ENCODE data around the gene PLEKHA8. TPM values are rescaled to one million over a fixed set of nuclear protein-coding genes. Genes with fewer than 3 reads are reported as not detected.

PLEKHA8 gene, protein sequence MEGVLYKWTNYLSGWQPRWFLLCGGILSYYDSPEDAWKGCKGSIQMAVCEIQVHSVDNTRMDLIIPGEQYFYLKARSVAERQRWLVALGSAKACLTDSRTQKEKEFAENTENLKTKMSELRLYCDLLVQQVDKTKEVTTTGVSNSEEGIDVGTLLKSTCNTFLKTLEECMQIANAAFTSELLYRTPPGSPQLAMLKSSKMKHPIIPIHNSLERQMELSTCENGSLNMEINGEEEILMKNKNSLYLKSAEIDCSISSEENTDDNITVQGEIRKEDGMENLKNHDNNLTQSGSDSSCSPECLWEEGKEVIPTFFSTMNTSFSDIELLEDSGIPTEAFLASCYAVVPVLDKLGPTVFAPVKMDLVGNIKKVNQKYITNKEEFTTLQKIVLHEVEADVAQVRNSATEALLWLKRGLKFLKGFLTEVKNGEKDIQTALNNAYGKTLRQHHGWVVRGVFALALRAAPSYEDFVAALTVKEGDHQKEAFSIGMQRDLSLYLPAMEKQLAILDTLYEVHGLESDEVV
- total RNA-seq, result 3.4 TPM
- long read RNA-seq, partial matches to known transcripts, result 0 of 7 reads
- long read RNA-seq, other reads (novel, unspliced or antisense), result 6 of 7 reads

DNA sequence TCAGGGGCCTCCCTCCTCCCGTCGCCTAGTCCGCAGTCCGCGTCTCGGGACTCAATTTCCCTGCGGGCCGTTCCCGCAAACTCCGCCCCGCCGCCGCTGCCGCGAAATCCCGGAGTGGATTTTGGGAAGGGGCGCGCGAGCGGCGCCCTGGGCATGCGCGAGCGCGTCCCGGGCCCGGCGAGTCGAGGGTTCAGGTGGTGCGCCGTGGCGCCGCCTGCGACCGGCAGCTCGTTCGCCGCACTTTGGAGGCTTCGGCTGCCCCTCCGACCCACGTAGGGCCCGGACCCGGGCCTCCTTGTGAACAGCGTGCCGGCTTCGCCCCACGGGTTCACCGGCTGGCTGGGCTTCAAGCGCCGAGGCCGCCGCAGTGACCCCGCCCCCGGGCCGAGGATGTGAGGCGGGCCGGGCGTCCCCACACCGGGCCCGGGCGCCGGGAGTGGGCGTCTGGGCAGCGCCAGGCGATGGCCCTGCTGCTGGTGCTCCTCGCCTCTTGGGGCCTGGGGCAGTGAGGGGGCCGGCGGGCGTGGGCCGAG is at the start of gene PLEKHA8:
Gene PLEKHA8, plus strand, starts transcription at position 197 of the 533 bp plus-strand sequence. CDS start 351 bp downstream, outside the sequence.
- peak; percentile 92 for DNase-seq
- intact Hi-C loops (cut with micrococcal nuclease), result no loop called here
- ATAC-seq, result peak; percentile 87

DNA sequence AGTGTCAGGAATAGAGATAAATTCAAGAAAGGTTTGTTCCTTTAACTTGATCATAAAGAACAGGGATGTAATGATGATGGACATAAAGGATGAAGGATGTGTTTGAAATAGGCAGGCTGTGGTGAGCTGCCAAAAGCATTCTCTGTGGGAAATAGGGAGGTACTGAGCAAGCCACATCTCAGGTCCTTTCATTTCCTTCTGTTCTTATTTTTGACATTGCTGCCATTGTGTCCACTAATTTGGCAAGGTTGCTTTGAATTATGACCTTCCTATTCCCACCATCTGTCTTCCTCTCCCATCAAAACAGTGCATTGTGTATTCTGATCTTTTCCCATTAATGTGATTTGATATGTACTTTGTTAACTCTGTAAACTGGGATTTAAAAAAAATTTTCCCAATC is 48.1 kb upstream of the PLEKHA8 start:
- ATAC-seq, result no peak
- intact Hi-C loops (cut with micrococcal nuclease), result no loop called here
- no peak for DNase-seq

DNA sequence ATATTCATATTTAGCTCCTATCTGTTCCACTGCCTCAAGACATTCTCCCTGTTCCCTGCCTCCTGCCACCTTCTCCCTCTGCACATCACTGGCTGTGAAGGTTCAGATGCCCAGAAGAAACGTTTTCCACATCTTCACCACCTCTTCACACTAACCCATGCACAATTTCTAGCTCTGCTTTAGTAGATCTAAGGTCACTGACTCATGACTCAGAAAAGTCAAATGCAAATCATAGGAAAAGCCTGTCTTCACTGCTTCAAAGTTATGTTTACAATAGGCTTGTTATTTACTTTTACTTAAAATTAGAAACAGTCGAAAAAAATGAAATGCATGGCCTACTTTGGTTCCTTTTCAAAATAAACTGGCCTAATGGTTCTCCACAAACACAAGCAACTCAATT is 41.1 kb upstream of the PLEKHA8 start:
- intact Hi-C loops (cut with micrococcal nuclease), result no loop called here
- DNase-seq (no peak), ATAC-seq (no peak)

DNA sequence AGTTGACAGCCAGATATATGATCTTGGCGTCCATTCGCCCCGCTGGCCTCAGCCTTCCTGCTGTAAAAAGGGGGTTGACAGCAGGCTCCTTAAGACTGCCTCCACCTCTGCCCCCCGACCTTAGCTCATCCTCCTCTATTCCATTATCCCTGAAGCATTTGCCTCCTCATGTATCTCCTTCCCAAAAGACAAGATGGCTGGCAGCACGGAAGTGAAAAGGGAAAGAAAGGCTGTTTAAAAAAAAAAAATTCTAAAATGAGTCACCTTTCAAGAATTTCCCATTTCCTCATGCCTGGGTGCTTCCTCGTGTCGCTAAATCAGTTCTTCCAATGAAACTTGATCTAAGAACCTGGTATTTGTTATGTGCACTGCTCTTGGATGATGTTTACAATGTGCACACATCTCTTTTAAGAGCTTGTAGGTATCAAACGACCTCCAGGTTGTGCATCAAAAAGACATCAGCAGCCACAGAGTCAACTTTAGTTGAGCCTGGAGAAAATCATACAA is 40.3 kb upstream of the PLEKHA8 start:
- no peak for DNase-seq
- intact Hi-C loops (cut with micrococcal nuclease), result no loop called here
- ATAC-seq, result no peak

DNA sequence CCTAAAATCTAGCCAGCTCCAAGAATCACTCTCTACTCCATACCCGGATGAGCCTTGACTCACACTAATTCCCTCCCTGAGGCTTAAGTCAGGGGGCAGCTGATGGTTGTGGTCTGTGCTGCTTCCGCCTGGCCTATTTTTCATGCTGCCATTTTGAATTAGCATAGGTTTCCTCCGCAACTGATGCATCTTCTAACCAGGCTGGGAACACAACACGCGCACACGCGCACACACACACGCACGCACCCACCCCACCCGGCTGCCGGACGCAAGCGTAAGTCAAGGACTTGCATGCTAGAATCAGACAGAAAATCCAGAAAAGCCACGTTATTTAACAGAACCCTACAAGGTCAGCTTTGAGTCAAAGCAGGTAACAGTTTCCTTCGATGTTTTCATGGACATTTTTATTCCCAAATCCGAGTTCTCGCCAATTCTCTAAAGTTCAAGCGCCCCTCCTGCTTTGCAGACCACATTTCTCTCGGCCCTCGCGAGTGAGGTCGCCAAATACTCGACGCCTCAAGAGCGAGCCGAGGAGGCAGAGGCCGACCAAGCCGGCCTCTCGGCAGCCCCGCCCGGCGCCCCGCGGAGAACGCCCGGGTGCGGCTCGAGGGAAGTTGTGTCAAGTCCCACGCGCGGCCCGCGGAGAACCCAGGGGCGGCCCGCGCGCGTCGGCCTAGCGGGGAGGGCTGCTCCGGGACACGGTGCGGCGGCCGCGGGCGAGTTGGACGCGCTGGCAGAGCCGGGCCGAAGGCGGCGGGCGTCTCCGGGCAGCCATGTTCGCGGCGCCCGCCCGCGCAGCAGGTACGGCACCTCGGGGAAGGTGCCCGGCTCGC is 39.6 kb upstream of the PLEKHA8 start:
- intact Hi-C loops (cut with micrococcal nuclease), result no loop called here

DNA sequence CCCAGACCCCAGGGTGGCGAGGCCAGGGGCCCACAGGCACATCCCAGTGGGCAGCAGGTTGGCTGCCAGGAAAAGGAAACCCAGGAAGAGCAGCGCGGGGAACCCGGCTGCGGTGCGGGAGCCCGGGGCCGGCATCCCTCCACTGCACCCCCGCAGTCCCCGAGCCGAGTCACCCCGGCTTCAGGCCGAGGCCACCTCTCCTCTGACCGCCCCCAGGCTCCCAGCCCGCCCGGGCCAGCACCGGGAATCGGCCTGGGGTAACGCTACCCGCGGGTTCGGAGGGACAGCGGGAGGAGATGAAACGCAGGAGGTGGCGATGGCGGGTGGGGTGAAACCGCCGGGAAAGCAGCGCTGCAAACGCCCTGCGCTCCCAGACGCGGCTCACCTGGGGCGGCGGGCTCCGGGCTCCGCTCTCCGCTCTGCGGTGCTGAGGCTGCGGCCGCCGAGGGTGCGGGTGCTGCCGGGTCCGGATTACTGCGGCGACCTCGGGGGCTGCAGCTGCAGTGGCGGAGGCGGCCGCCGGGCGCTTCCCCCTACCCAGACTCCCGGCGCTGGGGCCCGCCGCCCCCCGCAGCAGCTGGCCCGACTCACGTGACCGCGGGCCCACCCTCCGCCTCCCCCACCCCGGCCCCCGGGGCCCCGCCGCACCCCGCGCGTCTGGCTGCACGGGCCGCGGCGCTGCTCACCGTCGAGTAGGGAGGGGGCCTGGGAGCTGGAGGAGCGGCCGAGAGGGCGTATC is 38.8 kb upstream of the PLEKHA8 start, which contains the start of gene SCRN1:
Gene SCRN1, minus strand, starts transcription at position 545 of the 739 bp plus-strand sequence. CDS start 20,734 bp downstream, outside the sequence.
- intact Hi-C loops (cut with micrococcal nuclease), result no loop called here
- peak; percentile 85 for ATAC-seq

More for the DNA sequence above, 39.6 kb upstream of the PLEKHA8 start:
- ATAC-seq, result peak; percentile 74
- DNase-seq, result peak; percentile 72

DNA sequence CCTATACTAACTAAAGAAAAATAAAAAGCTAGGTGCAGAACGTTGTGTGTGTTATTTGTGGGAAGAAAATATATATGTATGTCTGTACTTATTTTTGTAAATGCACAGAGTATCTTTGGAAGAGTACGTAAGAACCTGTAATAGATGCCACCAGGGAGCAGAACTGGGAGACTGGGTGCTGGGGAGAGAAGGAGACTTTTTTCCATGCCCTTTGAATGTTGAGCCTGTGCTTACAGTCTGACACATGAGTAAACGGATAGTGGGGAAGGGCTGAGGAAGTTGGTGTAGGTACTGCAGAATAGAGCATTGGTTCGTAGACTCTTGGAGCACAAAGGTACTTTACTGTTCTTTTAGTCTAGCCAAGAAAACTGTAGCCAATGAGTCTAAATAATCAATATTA is 37.3 kb upstream of the PLEKHA8 start:
- DNase-seq (no peak), ATAC-seq (no peak)
- intact Hi-C loops (cut with micrococcal nuclease), result no loop called here

More for the DNA sequence above, 38.8 kb upstream of the PLEKHA8 start, which contains the start of gene SCRN1:
- DNase-seq, result peak; percentile 70

DNA sequence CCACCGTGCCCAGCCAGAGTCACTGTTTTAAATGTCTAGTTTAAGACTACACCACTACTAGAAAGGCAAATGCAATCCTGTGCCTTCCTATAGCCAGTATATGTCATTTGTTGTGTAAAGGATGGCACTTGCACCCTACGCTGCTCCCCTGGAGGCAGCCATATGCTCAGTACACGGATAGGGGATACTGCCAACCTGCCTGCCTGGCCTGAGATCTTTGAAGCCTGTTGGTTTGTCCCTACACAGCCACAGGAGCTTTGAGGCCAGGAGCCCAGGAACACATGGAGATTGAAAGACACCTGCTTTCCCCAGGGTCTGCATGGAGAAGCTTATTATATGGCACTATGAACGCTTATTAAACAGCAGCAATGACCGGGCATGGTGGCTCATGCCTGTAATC is 36.3 kb upstream of the PLEKHA8 start:
- intact Hi-C loops (cut with micrococcal nuclease), result no loop called here
- DNase-seq (no peak), ATAC-seq (no peak)

DNA sequence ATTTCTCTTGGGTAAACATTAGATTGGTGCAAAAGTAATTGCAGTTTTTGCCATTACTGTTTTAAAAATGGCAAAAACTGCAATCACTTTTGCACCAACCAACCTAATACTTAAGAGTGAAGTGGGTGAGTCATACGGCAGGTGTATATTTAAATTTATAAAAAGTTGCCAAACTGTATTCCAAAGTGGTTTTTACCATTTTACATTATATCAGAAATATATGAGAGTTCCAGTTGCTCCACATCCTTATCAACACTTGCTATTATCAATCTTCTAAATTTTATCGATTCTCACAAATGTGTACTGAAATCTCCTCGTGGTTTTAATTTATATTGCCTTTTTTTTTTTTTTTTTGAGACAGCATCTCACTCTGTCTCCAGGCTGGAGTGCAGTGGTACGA is 35.1 kb upstream of the PLEKHA8 start:
- DNase-seq (no peak), ATAC-seq (no peak)
- intact Hi-C loops (cut with micrococcal nuclease), result no loop called here

DNA sequence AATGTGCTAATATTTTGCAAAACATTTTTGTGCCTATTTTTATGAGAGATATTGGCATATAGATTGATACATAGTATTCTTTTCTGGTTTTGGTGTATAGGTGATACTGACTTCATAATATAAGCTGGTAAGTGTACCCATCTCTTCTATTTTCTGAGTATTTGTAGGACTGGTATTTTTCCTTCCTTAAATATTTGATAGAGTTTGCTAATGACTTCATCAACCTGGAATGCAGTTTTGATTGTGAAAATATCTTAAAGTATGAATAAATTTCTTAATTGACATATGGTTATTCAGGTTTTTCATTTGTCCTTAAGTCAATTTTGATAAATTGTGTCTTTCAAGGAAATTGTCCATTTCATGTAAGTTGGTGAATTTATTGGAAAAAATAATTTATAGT is 32.6 kb upstream of the PLEKHA8 start:
- DNase-seq (no peak), ATAC-seq (no peak)
- intact Hi-C loops (cut with micrococcal nuclease), result no loop called here

DNA sequence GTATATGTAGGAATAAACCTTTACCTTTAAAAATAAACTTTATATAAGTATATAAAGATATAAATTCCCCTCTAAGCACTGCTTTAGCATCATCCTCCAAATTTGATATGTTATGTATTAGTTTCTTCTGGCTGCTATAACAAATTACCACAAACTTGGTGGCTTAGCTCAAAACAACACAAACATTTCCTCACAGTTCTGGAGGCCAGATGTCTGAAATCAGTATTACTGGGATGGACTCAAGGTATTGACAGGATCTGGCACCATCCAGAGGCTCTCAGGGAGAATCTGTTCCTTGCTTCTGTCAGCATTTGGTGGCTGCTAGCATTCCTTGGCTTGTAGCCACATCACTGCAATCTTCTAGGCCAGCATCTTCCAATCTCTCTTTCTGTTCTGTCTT is 31.9 kb upstream of the PLEKHA8 start:
- intact Hi-C loops (cut with micrococcal nuclease), result no loop called here
- ATAC-seq (no peak), DNase-seq (no peak)

DNA sequence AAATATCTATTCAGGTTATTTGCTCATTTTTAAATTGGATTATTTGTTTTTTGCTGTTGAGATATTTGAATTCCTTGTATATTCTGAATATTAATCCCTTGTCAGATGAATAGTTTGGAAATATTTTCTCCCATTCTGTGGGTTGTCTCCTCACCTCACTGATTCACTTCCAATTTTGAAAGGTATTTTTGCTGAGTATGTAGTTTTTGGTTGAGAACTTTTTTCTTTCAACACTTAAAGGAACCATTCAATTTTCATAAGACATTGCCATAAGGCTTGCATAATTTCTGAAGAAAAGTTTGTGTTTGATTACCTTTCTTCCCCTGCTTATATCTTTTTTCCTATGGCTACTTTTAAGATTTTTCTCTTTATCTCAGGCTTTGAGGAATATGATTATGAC is 29.7 kb upstream of the PLEKHA8 start:
- DNase-seq (no peak), ATAC-seq (no peak)

DNA sequence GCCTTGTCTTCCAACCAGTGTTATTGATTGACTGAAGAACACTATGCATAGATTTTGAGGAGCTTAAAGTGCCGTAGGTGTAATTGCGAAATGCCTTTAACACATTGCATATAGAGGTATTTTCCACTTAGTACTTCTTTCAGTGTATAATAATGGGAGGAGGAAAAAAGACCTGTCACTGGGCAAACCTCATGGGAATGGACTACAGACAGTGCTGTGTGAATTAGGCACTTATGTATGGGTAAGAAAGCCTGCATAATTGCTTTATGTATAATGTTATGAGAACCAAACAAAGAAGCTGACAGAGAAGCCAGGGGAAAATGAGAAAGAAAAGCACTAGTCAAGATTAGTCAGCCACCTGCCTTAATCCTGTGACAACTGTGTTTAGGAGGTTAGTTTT is 26.2 kb upstream of the PLEKHA8 start:
- intact Hi-C loops (cut with micrococcal nuclease), result no loop called here
- DNase-seq (no peak), ATAC-seq (no peak)

More for the DNA sequence above, 29.7 kb upstream of the PLEKHA8 start:
- intact Hi-C loops (cut with micrococcal nuclease), result no loop called here

DNA sequence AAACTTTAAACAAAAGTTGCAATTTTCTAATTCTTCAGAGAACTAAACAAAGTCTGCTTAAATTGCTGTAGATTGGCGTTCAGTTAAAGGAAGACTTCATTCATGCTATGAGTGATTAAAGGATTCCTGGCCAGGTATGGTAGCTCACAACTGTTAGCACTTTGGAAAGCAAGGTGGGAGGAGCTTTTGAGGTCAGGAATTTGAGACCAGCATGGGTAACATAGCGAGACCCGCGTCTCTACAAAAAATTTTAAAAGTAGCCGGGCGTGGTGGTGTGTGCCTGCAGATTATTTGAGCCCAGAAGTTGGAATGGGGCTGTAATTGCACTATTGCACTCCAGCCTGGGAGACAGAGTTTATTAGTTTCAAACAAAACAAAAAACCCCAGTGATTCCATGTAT is 25.1 kb upstream of the PLEKHA8 start:
- no peak for DNase-seq
- no peak for ATAC-seq
- intact Hi-C loops (cut with micrococcal nuclease), result no loop called here

DNA sequence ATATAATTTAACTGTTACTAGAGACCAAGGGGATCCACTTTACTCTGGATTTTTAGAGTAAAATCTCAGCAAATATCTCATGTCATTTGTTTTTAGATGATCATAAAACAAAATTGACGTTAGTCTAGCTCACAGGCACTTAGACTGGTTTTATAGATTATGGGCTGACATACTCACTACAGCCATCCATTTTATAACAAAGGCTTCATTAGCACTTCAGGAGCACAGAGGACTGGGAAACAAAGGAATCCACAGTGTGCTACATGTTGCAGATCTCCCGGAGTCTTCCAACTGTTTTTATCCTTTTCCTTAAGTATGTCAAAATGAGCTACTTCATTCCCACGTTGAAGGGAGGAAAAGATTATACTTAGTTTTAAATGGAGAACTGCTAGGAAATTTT is 22.7 kb upstream of the PLEKHA8 start:
- intact Hi-C loops (cut with micrococcal nuclease), result no loop called here

DNA sequence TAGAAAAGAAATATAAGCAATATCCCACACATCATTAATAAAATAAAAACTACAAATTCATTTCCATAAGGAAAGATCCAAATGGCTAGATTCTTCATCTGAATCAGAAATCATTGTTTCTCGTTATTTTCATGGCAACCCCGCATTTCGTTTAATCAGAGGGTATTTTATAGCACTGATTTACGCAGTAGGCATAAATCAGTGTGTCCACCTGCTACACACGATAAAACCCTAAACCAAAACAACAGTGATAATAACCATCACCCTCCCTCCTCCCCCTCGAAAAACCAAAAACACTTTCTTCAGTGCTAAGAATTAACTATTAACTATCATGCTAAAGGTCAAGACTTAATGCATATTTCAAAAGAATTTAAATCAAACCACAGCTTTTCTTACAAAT is 18.2 kb upstream of the PLEKHA8 start:
- ATAC-seq (no peak), DNase-seq (no peak)
- intact Hi-C loops (cut with micrococcal nuclease), result no loop called here

More for the DNA sequence above, 22.7 kb upstream of the PLEKHA8 start:
- ATAC-seq, result no peak
- no peak for DNase-seq

DNA sequence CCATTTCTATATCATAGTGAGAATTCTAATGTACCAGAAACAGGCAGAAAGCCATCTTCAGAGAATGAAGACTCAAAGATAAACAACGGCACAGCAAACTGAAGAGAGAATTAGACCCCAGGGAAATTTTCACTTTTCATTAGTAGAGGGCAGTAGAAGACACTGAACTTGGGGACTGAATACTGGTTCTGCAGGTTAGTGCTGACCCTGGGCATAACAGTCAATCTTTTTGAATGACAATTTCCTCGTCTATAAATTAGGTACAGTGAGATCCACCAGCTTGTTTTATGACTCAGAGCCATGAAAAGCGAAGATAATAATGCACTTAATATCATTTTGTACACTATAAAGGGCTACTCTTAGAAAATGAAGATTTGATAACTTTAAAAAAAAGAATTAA is 15.5 kb upstream of the PLEKHA8 start:
- DNase-seq (no peak), ATAC-seq (no peak)
- intact Hi-C loops (cut with micrococcal nuclease), result no loop called here

DNA sequence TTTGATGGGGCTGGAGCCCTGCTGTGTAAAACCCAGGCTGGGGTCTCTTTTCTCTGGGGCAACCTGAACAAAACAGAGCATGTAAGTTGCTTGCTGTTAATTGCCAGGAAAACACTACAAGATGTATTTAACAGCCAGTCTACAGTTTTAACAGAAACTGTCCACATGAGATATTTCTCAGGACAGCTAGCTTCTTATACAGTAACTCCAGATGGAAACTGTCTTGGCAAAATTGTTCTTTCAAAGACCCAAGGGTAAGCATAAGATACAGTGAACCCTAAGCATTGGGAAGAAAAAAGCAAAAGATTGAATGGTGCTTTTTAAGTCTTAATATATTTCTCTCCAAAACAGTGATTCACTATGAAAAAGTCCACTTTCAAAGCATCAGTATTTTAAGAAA is 9.8 kb upstream of the PLEKHA8 start:
- no peak for ATAC-seq

DNA sequence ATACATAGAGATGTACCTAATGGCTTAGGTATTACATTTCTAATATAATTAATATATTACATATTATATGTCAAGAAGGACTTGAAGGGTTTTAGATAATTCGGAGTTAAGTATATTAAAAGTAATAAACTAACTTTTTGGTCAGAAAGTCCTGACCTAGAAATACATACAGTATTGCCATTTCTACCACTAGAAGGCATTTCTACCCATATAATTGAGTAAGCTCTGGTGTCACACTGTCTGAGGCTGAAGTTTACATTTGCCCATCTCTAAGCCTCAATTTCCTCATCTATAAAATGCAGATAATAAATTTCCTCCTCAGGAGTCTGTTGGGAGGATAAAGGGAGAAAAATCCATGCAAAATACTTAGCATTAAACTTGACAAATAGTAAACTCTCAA is 8.8 kb upstream of the PLEKHA8 start:
- intact Hi-C loops (cut with micrococcal nuclease), result no loop called here
- ATAC-seq, result no peak

More for the DNA sequence above, 9.8 kb upstream of the PLEKHA8 start:
- intact Hi-C loops (cut with micrococcal nuclease), result no loop called here
- DNase-seq, result no peak

More for the DNA sequence above, 8.8 kb upstream of the PLEKHA8 start:
- DNase-seq, result no peak
